NOMO-1 treated with DMSO at 0.1 percent for 48 hours (cell line): ENCODE results near the gene CYSTM1.

Source experiments
- DNase-seq: peaks from one replicate; lab custom pipeline; 2025; ENCODE audit not compliant: unreplicated experiment; lab: John Stamatoyannopoulos, UW

CYSTM1 gene

GRCh38 chr5:140232731-140233130 lies 57.7 kb downstream of the CYSTM1 start:
- no peak for DNase-seq

DNA sequence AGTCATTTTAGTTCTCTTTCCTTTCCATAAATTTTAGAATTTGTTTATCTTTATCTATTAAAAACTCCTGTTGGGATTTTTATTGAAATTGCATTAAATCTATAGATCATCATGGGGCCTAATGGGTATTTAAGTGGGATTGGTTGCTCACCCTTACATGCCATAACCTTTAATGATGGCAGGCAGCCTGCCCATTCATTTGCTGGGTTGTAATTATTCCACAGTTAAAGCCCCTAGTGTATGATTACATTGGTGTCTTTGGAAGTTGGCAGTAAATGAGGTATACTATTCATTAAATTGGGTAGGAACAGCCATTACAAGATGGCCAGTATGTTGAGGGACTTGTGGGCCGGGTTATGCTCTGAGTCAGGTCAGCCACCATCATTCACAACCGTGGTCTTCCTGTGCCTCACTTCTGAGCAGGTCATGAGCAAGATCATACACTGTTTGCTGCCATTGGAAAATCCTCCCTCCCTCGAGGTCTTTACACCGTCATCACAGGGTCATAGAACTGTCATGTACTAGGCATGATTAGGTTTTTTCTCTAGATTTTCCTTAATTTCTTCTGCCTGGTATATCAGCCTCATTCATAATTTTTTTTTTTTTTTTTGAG lies 59.5 kb downstream of the CYSTM1 start:
- no peak for DNase-seq

DNA sequence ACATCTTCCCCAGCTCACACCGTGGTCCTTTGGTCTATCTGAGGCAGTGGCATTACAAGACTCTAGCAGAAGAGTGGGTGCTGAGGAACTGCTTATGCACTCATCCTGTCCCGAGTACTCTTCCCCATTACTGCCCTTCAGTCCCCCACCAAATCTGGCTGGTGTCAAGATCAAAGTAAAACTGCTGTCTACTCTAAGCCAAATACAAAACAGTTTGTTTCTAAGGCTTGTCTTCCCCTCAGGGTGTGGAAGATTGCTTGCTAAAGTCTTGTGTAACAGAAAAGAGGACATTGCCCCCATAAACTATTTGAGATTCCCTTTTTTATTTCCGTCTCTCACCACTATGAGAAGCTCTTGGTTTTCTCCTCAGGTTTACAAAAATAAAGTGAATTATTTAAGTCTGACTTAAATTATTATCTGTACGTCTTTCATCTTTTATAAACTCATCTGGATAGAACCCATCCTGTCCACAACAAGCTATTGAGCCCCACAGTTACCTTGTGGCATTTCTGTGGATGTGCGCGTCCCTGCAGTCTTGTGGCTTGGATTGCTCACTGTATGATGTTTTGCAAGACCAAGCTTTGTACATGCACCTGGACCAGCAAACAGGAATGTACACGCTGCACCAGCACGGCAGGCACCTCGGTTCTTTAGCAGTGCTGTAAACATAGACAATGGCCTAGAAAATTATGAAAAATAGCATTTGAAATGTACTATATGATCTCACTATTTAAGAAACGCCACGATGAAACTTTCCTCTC lies 61.0 kb downstream of the CYSTM1 start:
- peak; percentile 90 for DNase-seq

DNA sequence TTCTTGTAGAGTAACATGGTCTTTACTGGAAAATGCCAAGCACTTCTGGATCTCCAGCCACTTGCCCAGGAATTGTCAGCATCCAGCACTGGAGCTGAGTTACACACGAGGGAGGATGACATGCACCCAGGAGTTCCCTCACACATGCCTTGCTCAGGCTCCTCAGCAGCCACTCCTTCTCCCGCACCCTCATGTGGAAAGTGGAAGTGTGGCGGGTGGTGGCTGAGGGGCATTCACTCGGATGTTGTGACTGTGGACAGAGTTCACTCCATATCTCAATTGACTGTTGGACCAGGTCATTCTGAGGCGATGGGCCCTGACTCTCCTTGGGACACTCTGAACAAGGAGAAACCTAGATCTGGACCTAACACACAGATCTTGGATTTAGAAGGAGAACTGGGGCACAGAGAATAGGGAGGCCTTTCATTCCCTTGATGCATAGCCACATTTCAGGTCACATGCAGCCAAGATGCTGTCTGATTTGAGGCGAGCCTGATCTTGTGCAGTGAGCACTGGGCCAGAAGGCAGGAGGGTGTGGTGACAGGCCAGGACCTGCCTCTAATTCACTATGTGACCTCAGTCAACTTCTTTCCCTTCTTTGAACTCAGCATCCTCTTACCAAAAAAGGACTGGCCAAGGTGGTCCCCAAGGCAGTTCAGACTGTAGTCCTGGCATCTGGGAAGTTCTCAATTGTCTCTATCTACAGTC lies 62.1 kb downstream of the CYSTM1 start:
- no peak for DNase-seq

DNA sequence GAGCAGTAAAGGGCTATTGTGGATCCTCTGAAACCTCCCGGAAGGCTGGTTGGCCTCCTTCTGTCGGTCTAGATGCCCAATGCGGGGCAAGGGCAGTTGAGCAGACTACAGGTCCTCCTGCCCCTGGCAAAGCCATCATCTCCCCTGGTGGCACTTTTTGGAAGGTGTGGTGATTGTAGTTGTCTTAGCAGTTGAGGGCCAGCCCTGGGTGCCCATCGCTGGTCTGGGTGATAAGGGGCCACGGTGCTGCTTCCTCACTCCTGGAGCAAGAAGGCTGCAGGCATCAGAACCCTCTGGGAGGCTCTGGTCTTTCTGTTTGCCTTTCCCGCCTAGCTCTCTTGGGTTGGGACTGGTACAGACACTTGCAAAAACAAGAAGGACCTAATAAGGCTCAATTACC lies 63.8 kb downstream of the CYSTM1 start:
- no peak for DNase-seq

DNA sequence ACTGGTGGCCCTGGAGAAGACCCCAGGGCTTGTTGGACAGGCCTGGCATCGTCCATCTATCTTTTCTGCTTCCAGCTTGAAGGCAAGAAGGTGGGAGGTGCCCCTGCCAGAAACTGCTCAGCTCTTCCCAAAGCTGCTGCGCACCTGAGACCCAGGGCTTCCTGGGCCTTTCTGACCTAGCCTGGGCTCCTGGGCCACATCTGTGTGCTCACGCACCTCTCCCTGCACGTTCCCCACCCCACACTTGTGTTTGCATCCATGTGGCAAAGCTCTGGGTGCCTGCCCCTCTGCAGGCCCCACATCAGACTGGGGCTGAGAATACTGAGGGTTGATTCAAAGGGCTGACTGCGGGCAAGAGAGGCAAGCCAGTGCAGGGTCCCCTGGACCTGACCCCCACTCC lies 64.5 kb downstream of the CYSTM1 start:
- DNase-seq: no peak

- peak; percentile 28 for DNase-seq
Measured at GRCh38 chr5:140239939-140240700, 65.1 kb downstream of the CYSTM1 start.

DNA sequence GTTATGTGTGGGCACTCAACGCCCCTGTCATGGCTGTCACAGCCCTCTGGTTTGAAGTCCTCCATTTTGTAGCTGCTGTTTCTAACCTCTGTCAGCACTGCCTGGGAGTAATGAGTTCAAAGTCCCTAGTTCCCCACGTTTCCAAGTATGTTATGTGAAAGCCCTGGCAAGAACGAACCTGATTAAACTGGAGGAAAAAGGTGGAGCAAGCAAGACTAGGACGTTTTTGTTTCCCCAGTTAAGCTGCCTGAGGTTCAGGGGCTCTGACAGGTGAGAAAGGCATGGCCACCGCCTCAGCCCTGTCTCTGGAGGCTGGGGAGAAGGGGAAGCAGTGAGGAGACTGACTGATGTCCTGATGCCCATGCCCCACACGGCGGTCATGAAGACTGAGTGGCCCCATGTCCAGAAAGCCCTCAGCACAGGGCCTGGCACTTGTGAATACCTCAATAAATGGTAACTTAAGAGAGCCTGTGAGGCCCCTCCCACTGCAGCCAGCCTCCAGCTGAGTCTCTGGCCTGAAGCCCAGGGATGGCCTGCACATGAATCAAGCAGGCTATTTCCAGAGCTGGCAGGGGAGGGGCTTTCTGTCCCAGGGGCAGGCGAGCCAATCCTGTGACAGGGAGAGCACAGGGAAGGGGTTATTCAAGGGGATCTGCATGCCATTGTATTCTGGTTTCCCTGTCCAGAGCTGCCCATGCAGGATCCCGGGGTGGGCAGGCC lies 66.2 kb downstream of the CYSTM1 start:
- no peak for DNase-seq

GRCh38 chr5:140242099-140242498 lies 67.1 kb downstream of the CYSTM1 start:
- DNase-seq: no peak

GRCh38 chr5:140242890-140243585 lies 68.0 kb downstream of the CYSTM1 start:
- DNase-seq: no peak

GRCh38 chr5:140243706-140244250 lies 68.8 kb downstream of the CYSTM1 start:
- no peak for DNase-seq

DNA sequence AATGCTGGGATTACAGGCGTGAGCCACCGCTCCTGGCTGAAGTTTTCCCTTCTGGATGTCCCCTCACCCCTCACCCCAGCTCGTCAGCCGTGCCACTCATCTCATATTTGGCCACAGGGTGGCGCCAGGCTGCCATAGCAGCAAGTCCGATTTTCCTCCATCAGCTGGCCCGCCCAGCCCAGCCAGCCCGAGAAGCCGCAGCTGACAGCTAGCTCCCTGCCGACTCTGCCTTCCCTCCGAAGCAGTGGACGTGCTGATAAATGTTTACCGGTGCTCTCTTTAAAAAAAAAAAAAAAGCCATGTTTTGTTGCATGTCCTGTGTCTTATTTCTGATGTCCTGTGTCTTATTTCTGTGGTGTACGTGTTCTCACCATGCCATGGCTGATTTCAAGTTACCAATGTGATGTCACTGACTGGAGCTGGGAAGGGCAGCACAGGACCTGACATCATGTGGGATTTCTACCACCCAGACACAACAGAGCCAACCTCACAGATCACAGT lies 69.6 kb downstream of the CYSTM1 start:
- DNase-seq: peak; percentile 85

DNA sequence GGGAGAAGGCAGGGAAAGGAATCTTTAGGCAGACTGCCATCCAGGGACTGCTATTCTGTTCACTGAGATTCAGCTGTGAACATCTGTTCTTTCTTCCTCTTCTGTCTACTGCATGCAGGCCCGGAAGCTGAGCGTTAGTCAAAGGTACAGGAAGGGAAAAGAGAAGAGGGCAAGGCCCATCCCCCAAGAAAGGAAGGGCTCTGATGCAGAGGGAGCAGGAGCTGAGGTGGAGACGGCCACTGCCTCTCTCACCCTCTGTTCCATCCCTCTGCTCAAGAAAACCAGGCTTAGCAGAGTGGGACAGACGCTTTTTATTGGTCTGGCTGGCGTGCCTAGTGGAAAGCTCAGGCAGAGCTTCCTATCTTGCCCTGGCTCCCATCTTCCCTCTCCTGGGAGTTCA lies 70.4 kb downstream of the CYSTM1 start:
- peak; percentile 65 for DNase-seq

DNA sequence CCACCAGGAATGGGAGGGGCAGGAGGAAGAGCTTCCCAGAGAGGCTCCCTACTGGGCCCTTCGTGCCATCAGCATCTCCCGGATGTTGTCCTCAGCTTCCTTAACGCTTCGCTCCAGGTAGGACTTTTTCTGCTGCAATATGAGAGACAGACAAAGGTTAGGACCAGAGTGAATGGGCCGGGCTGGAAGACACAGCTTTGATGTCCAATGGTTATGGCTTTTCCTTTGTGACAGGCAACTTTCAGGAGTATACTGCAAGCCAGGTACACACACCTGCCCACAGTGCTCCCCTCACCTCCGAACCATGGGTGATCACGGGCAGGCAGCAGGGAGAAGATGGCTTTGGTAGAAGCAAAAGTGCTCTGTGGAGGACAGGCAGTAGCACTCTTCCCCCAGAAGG lies 70.9 kb downstream of the CYSTM1 start:
- DNase-seq: no peak

- no peak for DNase-seq
Measured at GRCh38 chr5:140246378-140247122, 71.6 kb downstream of the CYSTM1 start.

- DNase-seq: no peak
Measured at GRCh38 chr5:140248414-140248813, 73.4 kb downstream of the CYSTM1 start.

GRCh38 chr5:140249536-140249935 lies 74.5 kb downstream of the CYSTM1 start:
- DNase-seq: no peak

DNA sequence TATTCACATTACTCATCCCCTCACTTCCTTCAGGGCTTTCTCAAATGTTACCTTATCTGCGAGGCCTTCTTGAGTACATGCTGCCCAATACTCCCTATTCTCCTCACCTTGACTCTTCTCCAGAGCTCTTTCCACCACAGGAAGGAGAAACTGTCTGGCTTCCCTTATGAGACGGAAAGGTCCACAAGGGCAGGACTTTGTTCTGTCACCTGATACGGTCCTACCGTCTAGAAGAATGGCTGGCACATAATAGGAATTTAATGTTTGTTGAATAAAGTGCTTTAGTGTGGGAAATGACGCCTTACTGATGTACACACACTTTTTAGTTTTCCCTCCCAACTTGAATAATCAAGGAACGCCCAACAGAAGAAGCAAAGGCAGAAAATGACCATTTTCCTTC lies 75.4 kb downstream of the CYSTM1 start:
- no peak for DNase-seq

GRCh38 chr5:140251527-140251973 lies 76.6 kb downstream of the CYSTM1 start:
- DNase-seq: peak; percentile 91
